Adrenal gland (tissue), 5 donors: Measurements from ENCODE around the gene CACNG5.

ENCODE experiments used
- POLR2A ChIP-seq, 2 donors: fragments of 450-650 bp; IDR thresholded peaks; one replicate each; pipeline ENCODE4 v1.6.1; 2017; ENCODE audit warnings: antibody characterized with exemption in 2 of 2, mild to moderate bottlenecking in 2 of 2, moderate library complexity in 1 of 2
- TF ChIP-seq, protein P1 (sequence below), 6 experiments: fragments of 450-650 bp in 4 of 6; fragments of 200-600 bp in 2 of 6; sonication (generic) in 1 of 6; IDR thresholded peaks; 1 replicate in 5 of 6; 2 replicates in 1 of 6; pipeline versions ENCODE4 v1.5.1 to v1.8.0; 2016 to 2021; ENCODE audit warnings: antibody characterized with exemption in 6 of 6, mild to moderate bottlenecking in 2 of 6, moderate library complexity in 1 of 6
- donor health status: DM: no; HTN: no; CAD: no.

DNA sequence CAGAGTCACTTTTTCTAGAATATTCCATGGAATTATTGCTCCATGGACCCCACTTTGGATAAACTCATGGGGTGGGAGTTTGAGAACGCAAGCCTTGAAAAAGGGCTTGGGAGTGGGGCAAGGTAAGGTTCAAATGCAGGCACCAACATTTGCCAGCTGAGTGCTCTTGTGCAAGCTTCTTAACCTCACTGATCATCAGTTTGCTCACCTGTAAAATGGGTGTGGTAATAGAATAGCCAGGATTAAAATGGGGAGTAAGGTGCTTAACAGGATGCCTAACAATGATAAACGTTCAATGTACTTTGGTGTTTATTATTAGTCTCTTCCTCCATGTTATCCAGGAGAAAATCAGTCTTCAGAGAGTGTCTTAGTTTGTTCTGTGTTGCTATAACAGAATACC is 39.0 kb downstream of the CACNG5 start:
- TF ChIP-seq, protein P1, sequence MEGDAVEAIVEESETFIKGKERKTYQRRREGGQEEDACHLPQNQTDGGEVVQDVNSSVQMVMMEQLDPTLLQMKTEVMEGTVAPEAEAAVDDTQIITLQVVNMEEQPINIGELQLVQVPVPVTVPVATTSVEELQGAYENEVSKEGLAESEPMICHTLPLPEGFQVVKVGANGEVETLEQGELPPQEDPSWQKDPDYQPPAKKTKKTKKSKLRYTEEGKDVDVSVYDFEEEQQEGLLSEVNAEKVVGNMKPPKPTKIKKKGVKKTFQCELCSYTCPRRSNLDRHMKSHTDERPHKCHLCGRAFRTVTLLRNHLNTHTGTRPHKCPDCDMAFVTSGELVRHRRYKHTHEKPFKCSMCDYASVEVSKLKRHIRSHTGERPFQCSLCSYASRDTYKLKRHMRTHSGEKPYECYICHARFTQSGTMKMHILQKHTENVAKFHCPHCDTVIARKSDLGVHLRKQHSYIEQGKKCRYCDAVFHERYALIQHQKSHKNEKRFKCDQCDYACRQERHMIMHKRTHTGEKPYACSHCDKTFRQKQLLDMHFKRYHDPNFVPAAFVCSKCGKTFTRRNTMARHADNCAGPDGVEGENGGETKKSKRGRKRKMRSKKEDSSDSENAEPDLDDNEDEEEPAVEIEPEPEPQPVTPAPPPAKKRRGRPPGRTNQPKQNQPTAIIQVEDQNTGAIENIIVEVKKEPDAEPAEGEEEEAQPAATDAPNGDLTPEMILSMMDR (IDR thresholded peaks at IDR 0.05) = no peak
- no peak for TF ChIP-seq POLR2A (IDR thresholded peaks at IDR 0.05)
